Measurements from ENCODE around the gene PML. TPM values are rescaled to one million over a fixed set of nuclear protein-coding genes. Genes with fewer than 3 reads are reported as not detected.
A peak's percentile ranks its signal among the peaks of the same experiment; 100 is the strongest.
"Not testable (repeated sequence)": the region's sequence is repeated elsewhere in the genome, so short reads cannot be mapped to it uniquely, and the experiment has no call there.

PML gene
- total RNA-seq, 1 donor from 2014 or later = 27.8 TPM

DNA sequence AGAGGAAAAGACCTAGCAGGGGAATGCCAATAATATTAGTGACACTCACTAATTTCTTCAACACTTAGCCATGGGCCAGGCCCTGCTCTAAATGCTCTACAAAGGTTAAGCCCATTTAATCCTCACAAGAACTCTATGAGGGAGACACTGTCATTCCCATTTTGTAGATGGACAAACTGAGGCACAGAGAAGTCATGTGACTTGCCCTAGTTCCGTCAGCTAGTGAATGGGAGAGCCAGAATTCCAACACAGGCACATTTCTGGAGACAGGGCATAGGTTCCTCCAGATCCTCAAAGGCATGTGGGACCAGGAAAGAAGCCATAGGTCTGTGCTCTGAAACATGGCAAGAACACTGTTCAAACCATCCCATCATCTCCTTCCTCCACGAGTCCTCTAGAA is 36.7 kb upstream of the PML start:
- H3K9me3 Mint-ChIP-seq (ENCODE audit: low read depth) = no peaks in the 10 kb centered on the region
- peaks cover 8% of the 10 kb centered on the region for H3K27me3 Mint-ChIP-seq
- H3K27ac Mint-ChIP-seq = no peak overlapping the region
- DNase-seq (ENCODE audit: low spot score, unreplicated experiment) = no peak
- H3K36me3 Mint-ChIP-seq (ENCODE audit: insufficient read depth) = no peaks in the 10 kb centered on the region
- no peak overlapping the region for H3K4me3 Mint-ChIP-seq (ENCODE audit: low read depth)
- TF ChIP-seq, protein P1, sequence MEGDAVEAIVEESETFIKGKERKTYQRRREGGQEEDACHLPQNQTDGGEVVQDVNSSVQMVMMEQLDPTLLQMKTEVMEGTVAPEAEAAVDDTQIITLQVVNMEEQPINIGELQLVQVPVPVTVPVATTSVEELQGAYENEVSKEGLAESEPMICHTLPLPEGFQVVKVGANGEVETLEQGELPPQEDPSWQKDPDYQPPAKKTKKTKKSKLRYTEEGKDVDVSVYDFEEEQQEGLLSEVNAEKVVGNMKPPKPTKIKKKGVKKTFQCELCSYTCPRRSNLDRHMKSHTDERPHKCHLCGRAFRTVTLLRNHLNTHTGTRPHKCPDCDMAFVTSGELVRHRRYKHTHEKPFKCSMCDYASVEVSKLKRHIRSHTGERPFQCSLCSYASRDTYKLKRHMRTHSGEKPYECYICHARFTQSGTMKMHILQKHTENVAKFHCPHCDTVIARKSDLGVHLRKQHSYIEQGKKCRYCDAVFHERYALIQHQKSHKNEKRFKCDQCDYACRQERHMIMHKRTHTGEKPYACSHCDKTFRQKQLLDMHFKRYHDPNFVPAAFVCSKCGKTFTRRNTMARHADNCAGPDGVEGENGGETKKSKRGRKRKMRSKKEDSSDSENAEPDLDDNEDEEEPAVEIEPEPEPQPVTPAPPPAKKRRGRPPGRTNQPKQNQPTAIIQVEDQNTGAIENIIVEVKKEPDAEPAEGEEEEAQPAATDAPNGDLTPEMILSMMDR (IDR thresholded peaks at IDR 0.05; ENCODE audit: unreplicated experiment) = no peak
- no peaks in the 10 kb centered on the region for H3K4me1 Mint-ChIP-seq (ENCODE audit: low read depth)

DNA sequence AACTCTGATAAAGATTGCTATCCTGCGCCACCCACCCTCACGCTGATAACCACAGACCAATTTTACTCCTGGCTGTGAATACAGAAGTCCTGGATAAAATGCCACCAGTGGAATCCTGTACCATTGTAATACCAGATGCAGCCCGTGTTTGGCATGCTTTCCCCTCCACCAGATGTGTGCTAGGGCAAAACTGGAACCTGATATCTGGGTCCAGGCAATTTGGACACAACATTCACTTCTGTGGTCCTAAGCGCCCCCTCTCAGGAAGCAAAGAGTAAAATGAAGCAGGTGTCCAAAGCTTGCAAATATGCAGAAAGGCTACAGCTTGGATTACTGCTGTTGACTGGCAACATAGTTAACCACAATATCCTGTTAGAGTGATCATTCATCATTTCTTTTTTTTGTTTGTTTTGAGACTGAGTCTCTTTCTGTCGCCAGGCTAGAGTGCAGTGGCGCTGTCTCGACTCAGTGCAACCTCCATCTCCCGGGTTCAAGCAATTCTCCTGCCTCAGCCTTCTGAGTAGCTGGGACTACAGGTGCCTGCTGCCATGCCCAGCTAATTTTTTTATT is 35.4 kb upstream of the PML start:
- no peaks in the 10 kb centered on the region for H3K9me3 Mint-ChIP-seq (ENCODE audit: low read depth)
- H3K4me3 Mint-ChIP-seq (ENCODE audit: low read depth) = no peak overlapping the region
- TF ChIP-seq, protein P1 (IDR thresholded peaks at IDR 0.05; ENCODE audit: unreplicated experiment) = no peak
- H3K27ac Mint-ChIP-seq = no peak overlapping the region
- no peaks in the 10 kb centered on the region for H3K4me1 Mint-ChIP-seq (ENCODE audit: low read depth)
- DNase-seq (ENCODE audit: low spot score, unreplicated experiment) = no peak
- no peaks in the 10 kb centered on the region for H3K36me3 Mint-ChIP-seq (ENCODE audit: insufficient read depth)
- H3K27me3 Mint-ChIP-seq = peaks cover 8% of the 10 kb centered on the region

DNA sequence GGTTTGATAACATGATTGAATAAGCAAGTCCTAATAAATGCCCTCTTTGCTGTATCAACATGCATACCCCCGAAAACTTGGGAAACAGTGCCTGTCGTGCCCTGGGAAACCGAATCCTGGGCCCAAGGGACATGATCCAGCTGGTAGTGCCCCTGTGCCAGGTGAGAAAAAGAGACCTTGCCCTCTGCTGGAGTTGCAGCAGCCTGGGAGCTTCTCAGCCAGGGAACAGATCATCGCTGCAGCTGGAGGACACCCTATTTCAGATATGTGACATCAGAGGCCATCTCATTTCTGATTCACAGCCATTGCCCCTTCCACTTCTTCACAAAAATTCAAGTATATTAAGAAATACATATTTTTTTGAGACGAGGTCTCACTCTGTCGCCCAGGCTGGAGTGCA is 34.7 kb upstream of the PML start:
- H3K27me3 Mint-ChIP-seq = peaks cover 10% of the 10 kb centered on the region
- H3K4me1 Mint-ChIP-seq (ENCODE audit: low read depth) = peaks cover under 1% of the 10 kb centered on the region
- no peaks in the 10 kb centered on the region for H3K9me3 Mint-ChIP-seq (ENCODE audit: low read depth)
- DNase-seq (ENCODE audit: low spot score, unreplicated experiment) = no peak
- no peak overlapping the region for H3K27ac Mint-ChIP-seq
- TF ChIP-seq, protein P1 (IDR thresholded peaks at IDR 0.05; ENCODE audit: unreplicated experiment) = no peak
- no peaks in the 10 kb centered on the region for H3K36me3 Mint-ChIP-seq (ENCODE audit: insufficient read depth)
- H3K4me3 Mint-ChIP-seq (ENCODE audit: low read depth) = no peak overlapping the region

DNA sequence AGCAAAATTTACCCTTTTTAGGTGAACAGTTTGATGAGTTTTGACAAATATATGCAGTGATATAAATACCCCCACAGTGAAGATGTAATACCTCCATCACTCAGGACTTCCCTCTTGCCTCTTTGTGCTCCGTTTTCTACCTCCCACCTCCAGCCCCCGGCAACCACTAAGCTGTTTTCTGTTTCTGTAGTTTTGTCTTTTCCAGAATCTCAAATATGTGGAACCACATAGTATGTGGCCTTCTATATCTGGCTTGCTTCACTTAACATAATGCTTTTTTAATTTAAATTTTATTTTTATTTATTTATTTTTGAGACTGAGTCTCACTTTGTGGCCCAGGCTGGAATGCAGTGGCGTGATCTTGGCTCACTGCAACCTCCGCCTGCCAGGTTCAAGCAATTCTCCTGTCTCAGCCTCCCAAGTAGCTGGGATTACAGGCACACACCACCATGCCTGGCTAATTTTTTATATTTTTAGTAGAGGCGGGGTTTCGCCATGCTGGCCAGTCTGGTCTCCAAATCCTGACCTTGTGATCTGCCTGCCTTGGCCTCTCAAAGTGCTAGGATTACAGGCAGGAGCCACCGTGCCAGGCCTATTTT is 33.9 kb upstream of the PML start:
- peaks cover 11% of the 10 kb centered on the region for H3K27me3 Mint-ChIP-seq
- not testable (repeated sequence) for H3K4me3 Mint-ChIP-seq (ENCODE audit: low read depth); H3K4me1 Mint-ChIP-seq (ENCODE audit: low read depth); H3K36me3 Mint-ChIP-seq (ENCODE audit: insufficient read depth); H3K9me3 Mint-ChIP-seq (ENCODE audit: low read depth); DNase-seq (ENCODE audit: low spot score, unreplicated experiment); H3K27ac Mint-ChIP-seq

DNA sequence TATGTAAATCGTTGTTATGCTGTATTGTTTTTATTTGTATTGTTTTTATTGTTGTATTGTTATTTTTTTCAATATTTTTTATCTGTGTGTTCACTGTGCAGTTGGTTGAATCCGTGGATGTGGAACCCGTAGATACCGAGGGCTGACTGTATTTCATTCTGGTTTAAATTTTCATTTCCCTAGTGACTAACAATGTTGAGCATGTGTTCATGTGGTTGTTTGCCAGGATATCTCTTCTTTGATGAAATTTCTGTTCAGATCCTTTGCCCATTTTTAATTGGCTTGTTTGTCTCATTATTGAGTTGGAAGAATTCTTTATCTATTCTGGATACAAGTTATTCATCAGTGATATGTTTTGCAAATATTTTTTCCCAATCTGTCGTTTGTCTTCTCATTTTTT is 32.1 kb upstream of the PML start:
- Mint-ChIP-seq H3K27ac (no peak overlapping the region), H3K4me3 (ENCODE audit: low read depth) (no peak overlapping the region), H3K4me1 (ENCODE audit: low read depth) (peaks cover 3% of the 10 kb centered on the region), H3K9me3 (ENCODE audit: low read depth) (no peaks in the 10 kb centered on the region), H3K27me3 (peaks cover 9% of the 10 kb centered on the region), H3K36me3 (ENCODE audit: insufficient read depth) (no peaks in the 10 kb centered on the region)
- TF ChIP-seq, protein P1 (IDR thresholded peaks at IDR 0.05; ENCODE audit: unreplicated experiment) = no peak
- DNase-seq (ENCODE audit: low spot score, unreplicated experiment) = no peak

DNA sequence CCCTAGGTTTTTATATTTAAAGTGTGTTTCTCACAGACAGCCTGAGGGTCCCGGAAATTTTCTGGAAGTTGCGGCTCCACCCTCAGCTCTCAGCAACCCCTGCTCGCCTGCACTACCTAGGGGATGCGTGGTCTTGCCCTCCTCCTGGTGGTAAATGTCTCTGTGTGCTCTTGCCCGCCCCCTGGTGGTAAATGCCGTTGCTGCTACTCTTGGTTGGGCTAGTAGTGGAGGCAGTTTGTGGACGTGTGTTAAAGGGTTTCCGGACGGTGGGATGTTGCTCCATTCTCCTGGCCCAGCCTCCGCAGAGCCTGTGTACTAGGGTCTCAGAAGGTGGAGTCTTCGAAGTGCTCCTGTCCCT is 29.8 kb upstream of the PML start:
- H3K27me3 Mint-ChIP-seq = peaks cover 7% of the 10 kb centered on the region
- DNase-seq (ENCODE audit: low spot score, unreplicated experiment) = peak; percentile 67
- H3K27ac Mint-ChIP-seq = no peak overlapping the region
- peaks cover 3% of the 10 kb centered on the region for H3K4me1 Mint-ChIP-seq (ENCODE audit: low read depth)
- no peak overlapping the region for H3K4me3 Mint-ChIP-seq (ENCODE audit: low read depth)
- TF ChIP-seq, protein P1 (IDR thresholded peaks at IDR 0.05; ENCODE audit: unreplicated experiment) = peak; percentile 81
- no peaks in the 10 kb centered on the region for H3K9me3 Mint-ChIP-seq (ENCODE audit: low read depth)
- no peaks in the 10 kb centered on the region for H3K36me3 Mint-ChIP-seq (ENCODE audit: insufficient read depth)

Data from progenitor cell of endocrine pancreas (in vitro differentiated cells).